Effector CD8-positive, alpha-beta T cell (primary cell): Measurements from ENCODE around the gene TMEM143.
A peak's percentile ranks its signal among the peaks of the same experiment; 100 is the strongest.
"Not testable (repeated sequence)": the region's sequence is repeated elsewhere in the genome, so short reads cannot be mapped to it uniquely, and the experiment has no call there.

Experiments used
- DNase-seq: peaks from one replicate; lab custom pipeline; 2025; lab: John Stamatoyannopoulos, UW
- total RNA-seq, 4 experiments: gene quantifications; one replicate each; lab custom pipeline; 2026; lab: John Stamatoyannopoulos, UW

TMEM143 gene
- total RNA-seq: 2.4 to 11.8 (median 7.1) reads per million in 4 experiments

DNA sequence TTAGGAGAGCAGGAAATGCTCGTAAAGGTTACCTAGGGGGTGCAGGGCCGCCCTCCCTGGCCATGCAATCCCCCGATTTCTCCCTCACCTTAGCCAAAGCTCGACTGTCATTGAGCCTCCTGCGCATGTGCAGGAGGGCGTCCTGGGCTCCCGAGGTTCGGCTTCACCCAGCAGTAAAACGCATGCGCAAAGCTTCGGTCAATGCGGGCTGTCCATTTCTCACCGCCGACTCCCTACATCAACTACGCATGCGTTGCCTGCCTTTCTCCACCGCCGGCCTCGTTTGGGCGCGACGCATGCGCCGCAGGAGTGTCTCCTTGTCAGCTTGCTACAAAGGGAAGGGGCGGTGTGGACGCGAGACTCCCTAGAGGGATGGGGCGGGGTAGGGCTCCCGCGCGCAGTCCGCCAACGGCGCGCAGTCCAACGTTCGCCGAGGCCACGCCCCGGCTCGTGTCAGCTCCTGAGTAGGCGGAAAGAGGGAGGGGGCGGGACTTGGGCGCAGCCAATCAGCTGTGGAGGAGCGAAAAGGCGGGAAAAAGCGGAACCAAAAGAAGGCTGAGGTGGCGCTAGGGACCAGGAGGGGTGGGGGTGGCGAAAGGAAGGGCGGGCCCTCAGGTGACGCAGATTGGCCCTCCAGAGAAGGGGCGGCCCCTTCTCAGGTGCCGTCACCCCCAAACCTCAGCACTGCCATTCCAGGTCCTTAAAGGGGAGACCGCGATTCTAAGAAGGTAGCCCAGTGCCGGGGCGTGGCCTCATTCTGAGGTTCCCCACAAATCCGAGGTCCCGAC lies at the start of gene TMEM143, which contains the start of gene SYNGR4:
Gene TMEM143, minus strand, starts transcription at position 131 of the 788 bp plus-strand sequence. Its CDS starts 20 bp downstream, at position 111.
Gene SYNGR4, plus strand, starts transcription at position 558 of the 788 bp plus-strand sequence. CDS start 1,476 bp downstream, outside the sequence.
- DNase-seq: peak; percentile 96

GRCh38 chr19:48405850-48406249 lies 42.1 kb upstream of the TMEM143 start:
- DNase-seq: no peak

GRCh38 chr19:48405010-48405659 lies 41.4 kb upstream of the TMEM143 start:
- DNase-seq: no peak

DNA sequence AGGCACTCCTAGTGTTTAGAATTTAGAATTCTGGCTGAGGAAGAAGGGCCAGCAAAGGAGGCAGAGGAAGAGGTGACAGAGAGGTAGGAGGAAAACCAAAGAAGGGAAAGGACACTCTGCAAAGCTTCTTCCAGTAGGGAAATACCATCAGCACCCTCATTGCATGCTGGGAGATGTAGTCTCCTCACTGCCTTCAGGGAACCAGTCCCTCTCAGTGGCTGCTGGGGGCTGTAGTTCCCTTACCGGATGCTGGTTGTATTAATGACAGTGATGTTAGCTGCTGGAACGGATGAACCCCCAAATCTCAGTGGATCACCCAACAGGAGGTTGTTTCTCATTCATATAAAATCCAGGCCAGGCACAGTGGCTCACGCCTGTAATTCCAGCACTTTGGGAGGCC lies 39.9 kb upstream of the TMEM143 start:
- no peak for DNase-seq

DNA sequence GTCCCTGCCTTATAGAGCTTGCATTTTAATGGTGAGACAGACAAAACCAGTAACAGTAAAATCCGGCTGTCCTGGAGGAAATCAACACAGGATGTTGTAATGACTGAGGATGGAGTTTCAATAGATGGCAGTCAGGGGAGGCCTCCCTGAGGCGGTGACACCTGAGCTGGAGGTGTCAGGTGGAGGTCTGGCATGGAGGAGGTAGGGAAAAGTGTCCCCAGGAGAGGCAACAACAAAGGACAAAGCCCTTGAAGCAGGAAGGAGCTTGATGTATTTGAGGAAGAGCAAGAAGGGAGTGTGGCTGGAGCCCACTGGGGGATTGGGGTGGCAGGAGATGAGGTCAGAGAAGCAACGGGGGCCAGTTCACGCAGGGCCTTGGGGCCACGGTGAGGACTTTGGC lies 37.5 kb upstream of the TMEM143 start:
- no peak for DNase-seq

DNA sequence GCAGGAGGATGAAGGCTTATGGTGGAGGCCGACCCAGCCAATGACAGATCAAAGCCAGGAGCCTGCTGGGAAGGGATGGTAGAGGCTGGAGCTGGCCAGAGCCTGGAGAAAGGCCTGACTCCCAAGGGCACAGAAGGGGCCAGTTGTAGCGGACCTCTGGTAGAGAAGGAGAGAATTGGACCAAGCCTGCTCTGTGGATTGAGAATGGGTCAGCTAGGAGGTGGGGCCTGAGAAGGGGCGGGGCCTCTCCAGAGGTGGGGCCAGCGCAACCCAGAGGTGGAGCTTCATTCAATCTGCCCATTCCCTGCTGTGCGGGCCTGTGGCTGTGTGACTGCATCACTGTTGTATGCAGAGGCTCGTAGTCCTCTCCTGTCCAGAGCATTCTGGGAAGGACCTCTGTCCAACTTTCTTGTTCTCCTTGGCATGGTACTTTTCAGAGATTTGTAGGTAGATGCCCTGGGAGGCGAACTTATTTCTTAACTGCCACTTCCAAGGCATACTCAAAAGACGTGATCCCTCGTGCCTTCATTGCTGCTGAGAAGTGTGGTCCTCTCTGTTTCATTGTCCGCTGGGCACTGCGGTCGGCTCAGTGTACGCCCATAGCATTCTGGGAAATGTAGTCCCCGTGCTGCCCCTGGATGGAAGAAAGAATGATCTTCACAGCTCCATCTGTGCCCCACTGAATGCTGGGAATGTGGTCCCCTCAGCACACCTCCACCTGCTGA lies 36.4 kb upstream of the TMEM143 start:
- no peak for DNase-seq

GRCh38 chr19:48398375-48399235 lies 34.9 kb upstream of the TMEM143 start:
- DNase-seq: peak; percentile 71

DNA sequence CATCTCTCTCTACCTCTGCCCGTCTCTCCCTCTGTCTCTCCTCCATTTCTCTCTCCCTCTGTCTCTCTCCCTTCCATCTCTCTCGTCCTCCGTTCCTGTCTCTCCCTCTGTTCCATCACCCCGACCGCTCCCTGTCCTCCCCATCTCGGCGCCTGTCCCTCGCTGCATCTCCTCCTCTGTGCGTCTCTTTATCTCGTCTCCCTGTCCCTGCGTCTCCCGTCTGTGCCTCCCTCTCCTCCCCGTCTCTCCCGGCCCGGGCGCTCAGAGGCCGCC lies 34.3 kb upstream of the TMEM143 start:
- no peak for DNase-seq

GRCh38 chr19:48397263-48398101 lies 33.7 kb upstream of the TMEM143 start:
- DNase-seq: no peak

DNA sequence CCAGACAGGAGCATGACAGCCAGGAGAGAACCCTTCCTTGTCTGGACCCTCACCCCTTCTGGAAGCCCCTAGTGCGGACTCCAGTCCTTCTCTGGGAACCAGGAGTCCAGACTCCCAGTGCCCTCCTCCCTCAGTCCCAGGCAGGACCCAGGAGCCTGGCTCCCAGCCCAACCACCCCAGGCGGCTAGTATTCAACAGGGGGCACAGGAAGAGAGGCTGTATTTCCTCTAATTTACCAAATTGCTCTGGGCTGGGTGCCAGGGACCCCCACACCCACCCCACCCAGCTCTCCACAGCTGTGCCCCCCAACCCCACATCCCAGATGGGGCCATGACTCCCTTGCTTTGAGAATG lies 33.1 kb upstream of the TMEM143 start:
- no peak for DNase-seq

DNA sequence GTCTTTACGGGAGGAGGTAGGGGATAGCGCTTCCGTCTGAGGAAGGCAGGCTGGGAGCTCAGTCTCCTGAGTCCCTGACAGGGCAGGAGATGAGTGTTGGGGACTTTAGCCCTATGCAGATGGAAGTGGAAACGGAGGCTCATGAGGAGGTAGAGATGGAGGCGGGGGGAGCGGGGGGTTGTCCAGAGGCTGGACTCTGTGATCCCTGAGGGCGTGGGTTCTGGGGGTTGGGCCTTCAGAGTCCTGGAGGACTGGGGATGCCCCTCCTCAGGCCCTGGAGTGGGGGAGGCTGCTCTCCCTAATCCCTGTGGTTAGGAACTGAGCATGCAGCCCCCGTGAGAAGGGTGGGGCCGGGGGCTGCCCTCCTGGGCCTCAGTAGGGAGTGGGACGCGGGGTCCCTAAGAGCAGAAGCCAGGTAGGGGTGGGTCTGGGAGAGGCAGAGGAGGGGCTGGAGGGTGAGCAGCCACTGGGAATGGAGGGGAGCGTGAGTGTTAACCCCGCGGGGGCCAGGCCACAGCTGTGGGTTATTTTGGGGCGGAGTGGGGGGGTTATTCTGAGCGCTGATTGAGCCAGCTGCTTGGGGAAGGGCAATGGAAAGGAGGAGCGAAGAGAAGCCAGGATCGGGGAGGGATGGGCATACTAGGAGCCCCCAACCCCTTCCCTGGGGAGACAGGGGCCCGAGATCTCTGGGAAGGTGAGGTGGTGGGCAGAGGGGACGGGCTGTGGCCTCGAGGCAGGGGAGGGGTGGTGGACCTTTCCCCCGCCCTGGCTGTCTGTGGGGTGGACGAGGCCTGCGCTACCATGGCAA lies 32.5 kb upstream of the TMEM143 start:
- no peak for DNase-seq

- no peak for DNase-seq
These were observed 31.8 kb upstream of the TMEM143 start for GRCh38 chr19:48395499-48395898.

DNA sequence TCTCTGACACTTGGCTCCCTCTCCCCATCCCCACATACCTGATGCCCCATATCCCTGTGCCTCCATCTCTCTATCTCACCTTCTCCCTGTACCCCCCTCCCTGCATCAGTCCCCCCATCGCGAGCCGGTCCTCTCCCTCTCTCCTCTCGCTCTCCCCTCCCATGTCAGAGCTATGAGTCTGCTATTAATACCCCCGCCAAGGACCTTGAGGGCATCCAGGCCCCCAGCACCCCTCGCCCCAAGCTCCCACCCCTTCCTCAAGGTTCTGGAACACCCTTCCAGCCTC lies 31.4 kb upstream of the TMEM143 start:
- DNase-seq: no peak

GRCh38 chr19:48394331-48395169 lies 30.8 kb upstream of the TMEM143 start:
- no peak for DNase-seq

DNA sequence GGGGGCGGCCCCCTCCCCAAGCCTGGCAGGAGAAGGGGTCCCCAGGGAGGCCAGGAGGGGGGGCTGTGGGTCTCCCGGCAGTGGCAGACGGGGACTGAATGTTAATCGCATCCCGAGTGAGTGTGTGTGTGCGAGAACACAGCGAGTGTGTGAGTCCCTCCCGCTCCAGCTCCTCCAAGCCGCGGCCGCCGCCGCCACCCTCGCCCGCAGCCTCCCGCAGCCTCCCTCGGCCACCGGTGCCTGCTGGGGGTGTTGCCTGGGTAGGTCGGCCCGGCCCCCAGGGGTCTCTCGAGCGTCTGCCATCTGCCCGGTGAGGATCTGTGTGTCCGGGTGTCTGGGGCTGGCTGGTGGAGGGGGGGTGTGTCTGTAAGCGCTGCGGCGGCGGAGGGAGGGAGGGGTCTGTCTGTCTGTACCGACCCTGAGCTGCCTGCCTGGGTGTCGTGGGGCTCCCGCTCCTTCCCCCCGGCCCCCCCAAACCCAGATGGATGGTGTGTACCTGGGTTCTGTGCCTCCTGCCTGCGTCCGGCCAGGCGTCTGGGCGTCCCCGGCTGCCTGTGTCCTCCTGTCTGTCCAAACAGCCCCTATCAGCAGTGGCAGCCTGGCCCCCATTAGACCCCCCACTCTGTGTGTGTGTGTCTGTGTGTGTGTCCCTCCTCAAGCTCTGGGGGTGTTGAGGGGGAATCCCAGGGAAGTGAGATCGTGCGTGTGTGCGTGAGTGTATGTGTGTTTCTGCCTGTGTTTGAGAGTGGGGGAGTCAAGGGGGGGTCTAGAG lies 30.0 kb upstream of the TMEM143 start, which contains the start of gene GRIN2D:
Gene GRIN2D, plus strand, starts transcription at position 110 of the 772 bp plus-strand sequence. CDS start 4,725 bp downstream, outside the sequence.
- no peak for DNase-seq

GRCh38 chr19:48392860-48393558 lies 29.3 kb upstream of the TMEM143 start:
- DNase-seq: no peak

DNA sequence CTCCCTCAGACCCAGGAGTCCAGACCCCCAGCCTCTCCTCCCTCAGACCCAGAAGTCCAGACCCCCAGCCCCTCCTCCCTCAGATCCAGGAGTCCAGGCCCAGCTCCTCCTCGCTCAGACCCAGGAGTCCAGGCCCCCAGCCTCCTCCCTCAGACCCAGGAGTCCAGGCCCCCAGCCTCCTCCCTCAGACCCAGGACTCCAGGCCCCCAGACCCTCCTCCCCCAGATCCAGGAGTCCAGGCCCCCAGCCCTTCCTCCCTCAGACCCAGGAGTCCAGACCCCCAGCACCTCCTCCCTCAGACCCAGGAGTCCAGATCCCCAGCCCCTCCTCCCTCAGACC lies 28.2 kb upstream of the TMEM143 start:
- not testable (repeated sequence) for DNase-seq
